HG02571 (cell line): ENCODE results near the gene LRMDA.

Experiments used
- ATAC-seq: cut with Tn5 transposase; IDR thresholded peaks from one replicate; pipeline ENCODE4 v1.9.1; 2021; ENCODE audit warnings: mild to moderate bottlenecking, moderate library complexity; ENCODE audit not compliant: unreplicated experiment

Gene LRMDA

DNA sequence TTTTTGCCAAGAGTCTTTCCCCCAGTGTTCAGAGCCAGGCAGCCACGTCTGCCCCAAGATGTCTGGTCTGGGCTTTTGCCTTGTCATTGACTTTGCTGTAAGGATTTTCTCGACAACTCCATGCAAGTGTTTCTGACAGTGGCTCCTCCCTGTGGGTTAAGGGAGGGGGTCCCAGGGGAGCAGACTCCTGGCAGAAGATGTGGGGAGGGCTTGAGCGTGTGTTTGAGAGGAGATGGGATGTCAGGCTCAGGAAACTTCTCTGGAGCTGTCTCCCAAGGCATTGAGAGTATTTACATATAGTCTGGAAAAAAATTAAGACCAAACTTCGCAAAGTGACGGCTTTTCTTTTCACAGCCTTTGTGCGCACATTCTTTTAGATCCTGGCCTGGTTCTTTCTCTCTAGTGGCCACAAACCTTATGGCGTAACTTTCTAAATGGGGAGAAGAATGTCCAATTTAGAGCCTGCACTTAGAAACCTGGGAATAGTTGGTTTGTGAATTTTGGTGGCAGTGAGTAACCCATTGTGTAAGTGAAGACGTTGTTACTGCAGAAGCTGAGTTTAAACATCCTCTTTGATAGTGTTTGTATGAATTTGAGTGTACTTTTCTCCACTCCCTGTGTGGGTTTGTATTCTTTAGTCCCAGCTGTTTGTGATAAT is 201.5 kb downstream of the LRMDA start:
- no peak for ATAC-seq

DNA sequence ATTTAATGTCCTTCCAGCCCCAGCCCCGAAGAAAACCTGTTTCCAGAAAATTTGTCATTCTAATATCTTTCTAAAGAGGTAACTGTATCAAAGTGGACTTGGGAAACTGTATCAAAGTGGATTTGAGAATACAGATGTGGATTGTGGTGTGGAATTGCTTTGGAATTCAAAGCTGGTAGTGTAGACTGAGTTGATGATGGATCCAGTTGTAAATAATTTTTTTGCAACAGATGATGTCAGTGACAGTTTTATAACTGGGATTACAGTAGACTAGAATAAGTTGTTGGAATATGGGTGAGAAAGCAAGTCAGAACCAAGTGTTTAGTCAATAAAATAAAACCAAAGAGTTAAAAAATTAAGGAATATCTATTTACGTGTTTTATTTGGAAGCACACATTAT is 202.1 kb downstream of the LRMDA start:
- ATAC-seq: no peak

DNA sequence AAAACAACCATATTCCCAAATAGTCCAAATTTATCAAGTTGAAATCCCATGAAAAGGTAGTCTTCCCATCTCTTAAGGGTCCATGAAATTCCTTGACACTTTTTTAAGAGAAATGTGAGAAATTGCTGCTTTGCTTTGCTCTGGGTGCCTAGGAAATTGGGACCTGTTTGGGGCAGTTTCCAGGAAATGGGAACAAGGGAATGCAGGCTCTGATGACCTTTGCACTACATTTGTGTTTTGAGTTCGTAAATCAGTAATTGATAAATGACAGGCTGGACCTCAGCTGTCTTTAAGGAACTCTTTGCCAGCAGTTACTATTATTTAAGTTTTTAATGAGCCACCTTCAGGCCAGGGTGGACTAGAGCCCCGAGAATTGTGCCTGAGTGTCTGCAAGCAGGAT is 203.5 kb downstream of the LRMDA start:
- ATAC-seq: no peak

DNA sequence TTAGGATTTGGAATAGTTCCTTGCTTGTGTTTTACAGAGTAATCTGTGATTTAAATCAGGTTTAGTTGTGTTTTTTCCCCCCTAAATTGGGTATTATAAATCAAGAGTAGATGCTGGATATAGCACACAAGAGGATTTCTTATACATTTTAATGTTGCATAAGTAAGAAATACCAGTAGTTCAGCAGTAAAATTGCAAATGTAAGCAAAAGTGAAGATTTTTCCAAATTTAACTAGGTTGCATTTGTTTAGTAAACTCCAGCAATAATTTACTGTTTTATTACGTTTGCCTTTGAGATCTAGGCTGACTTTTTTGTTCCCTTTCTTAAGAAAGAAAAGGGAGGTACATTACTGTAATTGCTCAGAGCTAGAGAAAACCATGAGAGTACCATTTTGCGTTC is 207.3 kb downstream of the LRMDA start:
- no peak for ATAC-seq

DNA sequence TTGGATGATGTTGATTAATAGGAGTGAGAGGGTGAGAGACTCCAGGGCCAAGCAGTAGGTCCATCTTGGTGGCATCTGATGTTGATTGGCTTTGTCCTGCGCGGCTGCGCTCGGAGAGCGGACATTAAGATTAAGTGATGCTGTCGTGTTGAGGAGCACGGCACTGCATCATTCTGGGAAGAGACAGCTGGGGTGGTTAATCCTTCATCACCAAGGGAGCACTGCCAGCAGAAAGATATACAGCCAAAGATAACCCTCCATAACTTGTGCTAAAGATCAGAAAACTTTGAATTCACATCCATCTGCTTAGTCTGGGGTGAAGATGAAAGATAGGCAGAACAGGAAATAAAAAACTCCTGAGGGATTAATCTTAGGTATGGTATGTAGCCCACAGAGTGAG is 208.3 kb downstream of the LRMDA start:
- ATAC-seq: no peak

DNA sequence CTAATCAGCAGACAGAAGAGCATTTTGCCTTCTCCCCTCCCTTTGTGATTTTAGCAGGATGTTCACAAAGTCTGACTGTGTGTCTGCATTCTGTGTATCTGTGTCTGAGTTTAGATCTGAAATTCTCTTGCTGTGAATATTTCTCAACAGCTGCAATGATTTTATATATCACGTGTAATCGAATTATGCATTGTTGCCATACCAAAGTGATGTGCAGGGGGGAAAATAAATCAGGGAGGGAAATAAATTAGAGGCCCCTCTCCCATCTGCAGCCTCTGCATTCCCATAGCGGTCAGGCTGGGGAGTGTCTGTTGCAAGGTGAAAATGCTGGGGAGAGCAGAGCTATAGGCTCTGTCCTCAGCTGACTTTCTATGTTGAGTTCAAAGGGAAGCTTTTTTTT is 209.0 kb downstream of the LRMDA start:
- ATAC-seq: no peak

DNA sequence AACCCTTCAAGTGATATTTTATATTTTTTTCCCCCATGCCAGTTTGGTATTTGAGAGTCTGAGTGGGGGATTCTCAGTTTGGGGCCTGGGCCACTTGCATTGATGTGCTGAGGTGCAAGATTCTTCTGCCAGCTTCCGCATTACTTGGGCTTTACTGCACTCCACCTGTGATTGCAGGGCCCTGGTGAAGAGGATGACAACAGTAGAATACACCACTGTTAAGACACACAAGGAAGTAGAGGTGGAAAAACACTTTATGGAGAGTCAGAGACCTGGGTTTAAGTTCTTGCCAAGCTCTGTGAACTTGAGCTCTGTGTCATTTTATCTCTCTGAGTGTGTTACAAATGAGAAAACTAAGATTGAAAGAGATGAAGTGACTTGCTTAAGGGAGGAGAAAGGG is 209.4 kb downstream of the LRMDA start:
- no peak for ATAC-seq

DNA sequence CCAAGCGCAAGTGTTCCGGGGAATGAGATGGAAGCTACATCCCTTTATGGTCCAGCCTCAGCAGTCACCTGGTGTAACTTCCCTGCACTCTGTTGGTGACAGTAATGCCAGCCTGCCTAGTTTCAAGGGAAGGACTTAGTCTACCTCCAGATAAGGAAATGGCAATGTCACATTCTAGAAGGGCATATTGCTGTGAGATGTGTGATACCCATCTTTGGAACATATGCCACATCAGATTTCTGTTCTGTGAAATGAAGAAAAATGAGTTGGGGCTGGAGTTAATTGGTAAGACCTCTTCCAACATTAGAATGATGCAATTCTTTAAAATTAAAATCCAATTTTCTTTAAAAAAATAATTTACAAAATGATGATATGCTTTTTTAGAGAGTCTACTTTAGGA is 212.0 kb downstream of the LRMDA start:
- no peak for ATAC-seq

DNA sequence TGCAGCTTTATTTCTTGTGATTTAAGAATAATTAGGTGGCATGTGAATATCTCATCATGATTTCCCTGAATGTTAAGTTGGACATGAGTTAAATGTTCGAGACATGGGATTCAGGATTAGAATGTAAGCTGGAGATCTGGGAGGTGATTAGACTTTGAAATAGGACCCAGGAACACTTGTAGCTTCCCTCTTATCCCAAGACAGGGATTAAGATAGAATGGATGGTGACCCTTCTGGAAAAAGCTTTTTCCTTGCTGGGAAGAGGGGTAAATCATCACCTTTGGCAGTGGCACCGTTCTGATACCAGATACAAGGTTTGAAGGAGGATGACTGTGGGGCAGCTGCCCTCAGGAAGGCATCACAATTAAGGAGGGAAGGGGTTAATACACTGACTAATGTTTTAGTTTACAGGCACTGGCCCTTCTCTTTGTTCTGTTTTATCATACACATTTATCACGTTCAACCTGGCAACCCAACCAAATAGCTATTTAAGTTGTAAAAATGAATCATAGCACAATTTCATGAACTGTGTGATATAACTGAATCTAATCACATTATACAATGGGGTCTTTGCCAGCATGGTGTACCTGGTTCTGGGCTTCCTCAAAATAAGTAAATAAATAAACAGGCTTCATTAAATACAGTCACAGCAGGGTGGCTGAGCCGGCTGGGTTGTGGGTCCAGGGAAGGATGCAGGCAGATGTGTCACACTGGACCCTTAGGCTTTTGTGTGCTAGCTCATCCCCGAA is 212.7 kb downstream of the LRMDA start:
- no peak for ATAC-seq

DNA sequence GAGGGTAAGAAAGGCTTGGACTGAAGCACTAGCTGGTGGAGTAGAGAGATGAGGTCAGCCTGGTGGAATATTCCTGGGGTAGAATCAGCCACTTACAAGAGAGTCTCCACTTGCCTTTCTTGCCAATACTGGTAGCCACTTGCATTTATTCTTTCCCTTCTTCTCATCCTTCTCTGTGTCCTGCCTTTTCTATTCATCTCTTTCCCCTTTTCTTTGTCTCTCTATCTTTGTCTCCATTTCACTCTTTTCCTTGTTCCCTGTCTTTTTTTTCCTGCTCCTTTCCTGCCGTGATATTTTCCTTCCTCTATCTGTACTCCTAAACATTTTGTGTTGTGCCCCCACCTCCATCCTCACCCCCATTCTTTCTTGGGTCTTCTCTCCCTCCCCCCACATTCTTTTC is 214.3 kb downstream of the LRMDA start:
- no peak for ATAC-seq

DNA sequence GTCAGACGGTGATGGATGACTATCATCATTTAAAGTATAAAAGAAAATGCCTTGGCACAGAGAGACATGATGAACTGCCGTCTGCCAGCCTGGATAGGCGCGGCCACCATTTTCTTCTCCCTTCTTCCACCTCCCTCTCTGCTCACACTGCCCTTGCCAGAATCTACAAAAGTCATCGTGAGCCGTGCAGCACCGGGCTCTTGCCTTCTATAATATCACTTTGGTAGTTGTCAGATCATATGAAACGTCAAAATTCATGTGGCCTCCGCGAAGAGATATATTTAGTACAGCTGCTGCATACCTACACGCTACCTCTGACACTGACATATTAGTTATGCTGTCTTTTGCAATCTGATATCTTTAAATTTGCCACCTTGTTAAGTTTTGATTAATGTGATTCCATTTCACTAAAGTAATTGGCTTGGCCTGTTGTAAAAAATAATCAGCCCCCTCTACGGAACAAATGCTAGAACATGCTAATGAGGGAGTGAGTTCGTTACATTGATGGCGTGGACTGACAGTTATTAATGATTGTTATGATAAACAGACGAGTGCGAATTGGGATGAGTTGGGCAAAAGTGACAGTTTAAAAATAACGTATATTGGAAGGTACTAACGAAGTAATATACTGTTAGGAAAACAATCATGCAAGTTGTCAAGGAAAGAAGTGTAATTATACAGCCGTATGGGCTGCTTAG is 214.9 kb downstream of the LRMDA start:
- no peak for ATAC-seq

DNA sequence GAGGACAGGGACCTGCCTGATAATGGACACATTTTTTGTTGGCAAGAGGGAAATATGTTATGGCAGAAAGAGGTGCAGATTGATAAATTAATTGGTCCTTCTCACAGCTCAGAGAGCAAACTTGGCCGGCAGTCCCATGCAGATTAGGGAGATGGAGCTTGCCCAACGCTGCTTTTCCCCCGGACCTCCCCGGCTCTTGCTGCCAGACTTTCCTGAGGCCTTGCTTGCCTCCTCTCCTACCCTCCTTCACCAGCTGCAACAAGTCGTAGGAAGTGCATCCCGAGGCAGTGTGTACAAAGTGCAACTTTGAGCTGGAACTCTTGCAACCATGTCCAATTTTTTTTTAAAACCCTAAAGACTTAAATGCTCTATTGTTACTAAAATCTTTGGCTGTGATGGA is 215.5 kb downstream of the LRMDA start:
- ATAC-seq: no peak

DNA sequence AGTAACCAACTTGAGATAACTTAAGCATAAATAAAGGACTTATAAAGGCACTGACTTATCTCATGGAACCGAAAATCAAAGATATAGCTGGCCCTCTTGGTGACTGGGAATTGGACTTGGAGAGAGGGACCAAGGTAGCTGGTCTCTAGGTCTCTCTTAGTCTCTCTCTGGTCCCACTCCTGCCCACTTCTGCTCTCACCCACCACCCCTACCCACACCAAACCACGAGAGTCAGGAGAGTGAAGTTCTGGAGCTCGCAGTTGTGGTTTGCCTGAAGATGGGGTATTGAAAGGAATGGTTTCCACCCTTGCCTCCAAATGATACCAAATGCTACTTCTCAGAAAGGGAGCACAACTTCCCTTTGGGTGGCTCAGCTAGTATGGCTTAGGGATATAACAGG is 216.3 kb downstream of the LRMDA start:
- no peak for ATAC-seq

DNA sequence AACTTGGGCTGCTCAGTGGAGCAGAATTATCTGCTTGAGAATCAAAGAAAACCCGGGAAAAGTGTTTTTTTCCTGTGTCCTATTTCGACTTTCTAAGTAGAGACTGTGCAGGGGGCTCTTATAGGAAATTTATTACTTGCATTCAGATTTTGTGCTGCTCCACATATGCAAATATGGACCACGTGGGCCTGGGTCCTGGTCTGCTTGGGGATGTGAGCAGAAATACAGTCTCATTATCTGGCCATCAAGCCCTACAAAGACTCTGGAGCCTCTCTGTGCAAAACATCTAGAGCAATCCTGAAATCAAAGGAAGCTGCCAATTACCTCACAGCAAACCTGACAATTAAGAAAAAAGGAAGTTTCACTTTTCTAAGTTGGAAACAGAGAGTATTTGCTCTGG is 216.9 kb downstream of the LRMDA start:
- no peak for ATAC-seq

DNA sequence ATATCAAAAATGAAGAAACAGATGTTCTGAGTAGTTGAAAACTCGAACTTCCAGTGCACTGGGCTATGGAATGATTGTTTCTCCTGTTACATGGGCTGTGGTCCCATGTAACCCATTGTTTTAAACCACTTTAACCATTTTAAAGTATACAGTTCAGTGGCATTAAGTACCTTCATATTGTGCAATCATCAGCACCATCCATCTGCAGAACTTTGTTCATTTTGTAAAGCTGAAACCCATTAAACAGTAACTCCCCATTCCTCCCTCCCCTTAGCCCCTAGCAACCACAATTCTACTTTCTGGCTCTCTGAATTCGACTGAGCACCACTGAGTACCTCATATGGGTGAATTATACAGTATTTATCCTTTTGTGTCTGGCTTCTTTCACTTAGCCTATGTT is 217.4 kb downstream of the LRMDA start:
- no peak for ATAC-seq

DNA sequence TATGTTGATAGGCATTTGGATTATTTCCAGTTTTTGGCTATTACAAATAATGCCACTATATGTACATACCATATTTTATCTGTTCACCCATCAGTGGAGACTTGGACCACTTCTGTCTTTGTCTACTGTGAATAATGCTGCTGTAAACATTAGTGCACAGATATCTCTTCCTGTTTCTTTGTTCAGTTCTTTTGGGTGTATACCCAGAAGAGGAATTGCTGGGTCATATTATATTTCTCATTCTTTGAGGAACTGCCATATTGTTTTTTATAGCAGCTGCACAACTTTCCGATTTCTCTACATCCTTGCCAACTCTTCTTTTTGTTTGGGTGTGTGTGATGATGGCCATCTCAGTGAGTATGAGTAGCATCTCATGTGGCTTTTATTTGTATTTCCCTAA is 218.0 kb downstream of the LRMDA start:
- ATAC-seq: no peak

DNA sequence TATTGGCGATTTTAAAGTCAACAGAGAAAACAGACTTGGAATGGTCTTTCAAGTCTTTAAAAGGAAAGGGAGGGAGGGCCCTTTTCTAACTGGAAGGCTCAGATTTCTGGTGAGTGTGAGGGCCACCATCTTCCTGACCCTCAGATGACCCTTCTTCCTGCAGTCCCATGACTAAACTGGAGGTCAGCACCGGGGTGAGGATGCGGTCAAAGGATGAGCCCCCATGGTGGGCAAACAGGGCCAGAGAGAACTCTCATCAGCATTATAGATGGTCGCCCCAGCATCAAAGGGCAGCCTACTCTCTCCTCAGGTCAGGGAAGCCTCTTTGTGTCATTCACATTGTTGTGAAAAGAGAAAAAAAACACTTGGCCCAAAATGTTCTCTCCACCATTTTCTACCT is 219.2 kb downstream of the LRMDA start:
- no peak for ATAC-seq

DNA sequence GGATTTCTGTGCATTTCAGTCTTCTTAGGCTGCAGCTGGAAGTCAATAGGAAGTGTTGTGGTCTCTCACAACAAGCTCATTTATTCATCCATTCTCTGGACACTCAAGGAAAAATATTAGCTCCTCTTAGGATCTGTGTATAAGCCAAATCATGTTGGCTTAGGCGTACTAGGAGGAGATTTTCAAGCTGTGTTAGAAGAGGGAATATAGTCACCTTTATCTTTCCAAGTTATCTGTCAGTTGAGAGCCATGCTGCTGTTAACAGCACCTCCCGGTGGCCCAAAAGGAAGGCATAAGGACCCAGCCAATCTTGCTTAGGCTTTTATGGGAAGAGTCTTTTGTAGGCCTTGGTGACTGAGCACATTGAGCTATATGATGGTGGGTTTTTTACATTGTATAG is 220.0 kb downstream of the LRMDA start:
- no peak for ATAC-seq

DNA sequence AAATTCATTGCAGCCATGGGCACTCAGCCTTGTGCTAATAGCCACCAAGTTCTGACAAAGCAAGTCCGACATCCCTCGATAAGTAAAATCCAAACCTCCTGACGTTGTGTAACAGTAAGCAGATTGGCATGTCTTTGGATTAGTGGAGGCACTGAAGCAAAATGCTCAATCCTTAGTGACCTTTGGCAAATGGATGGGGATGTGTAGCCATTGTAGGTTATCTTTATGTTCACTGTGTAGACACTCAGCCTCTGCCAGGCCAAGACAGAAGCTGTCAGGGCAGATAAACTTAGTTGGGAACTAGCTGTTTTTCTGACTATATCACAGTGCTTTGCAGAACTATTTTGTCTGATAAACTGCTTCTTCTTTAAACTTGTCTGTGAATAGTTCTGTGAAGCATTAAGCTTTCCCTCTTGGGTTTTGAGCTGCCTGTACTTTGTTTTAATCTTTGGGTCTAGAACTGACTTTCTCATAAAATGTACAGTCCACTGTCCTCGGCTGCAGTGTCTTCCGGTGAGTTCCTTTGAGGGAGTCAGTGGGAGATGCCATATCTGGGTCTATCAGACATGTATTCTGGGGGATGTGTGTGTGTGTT is 220.8 kb downstream of the LRMDA start:
- no peak for ATAC-seq

DNA sequence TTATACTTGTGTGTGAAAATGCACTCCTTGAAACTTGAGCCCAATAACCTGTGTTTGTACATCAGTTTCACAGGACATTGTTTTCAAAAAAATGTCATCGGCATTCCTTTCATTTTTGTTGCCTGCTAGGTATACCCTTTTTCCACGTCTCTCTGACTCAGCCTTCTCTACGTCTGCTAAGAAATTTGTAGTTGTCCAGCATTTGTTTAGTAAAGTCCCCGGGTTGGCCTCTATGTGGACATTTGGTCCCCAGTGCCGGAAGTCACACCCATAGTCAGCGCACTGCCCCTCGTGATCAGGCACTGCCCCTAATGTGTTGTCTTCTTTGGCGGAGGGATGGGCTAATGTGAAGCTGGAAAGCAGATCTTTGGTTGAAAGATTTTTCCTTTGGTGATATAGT is 222.3 kb downstream of the LRMDA start:
- ATAC-seq: no peak

DNA sequence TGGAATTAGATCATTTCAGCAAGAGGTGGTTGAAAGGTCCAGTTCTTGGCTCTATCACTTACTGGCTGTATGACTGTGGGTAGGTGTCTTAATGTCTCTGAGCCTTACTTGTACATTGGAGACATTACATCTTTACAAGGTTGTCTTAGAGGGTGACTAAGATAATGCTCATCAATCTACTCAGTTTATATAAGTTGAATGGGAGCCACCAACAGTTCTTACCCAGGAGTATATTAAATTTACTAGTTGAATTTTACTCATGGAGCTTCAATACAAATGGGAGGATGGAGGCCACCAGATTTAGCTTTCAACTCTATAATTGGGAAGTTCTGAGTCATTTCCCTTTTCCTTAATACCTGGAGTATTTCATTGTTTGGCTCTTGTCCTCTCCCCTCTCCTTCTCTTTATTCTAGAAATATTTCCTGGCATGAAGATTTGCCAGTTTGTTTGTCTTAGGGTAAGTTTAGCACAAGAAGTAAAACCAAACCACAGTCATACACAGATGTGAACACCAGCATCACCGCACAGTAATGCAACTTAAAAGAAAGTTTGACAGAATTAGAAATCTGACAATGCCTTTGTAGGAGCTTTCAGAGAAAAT is 222.8 kb downstream of the LRMDA start:
- ATAC-seq: no peak
